ENCODE data around the gene RAG1. TPM values are rescaled to one million over a fixed set of nuclear protein-coding genes. Genes with fewer than 3 reads are reported as not detected.

RAG1 gene
- total and polyA plus RNA-seq, 2 of the 13 experiments (the other 11 are each of a cell fraction or from before 2014, with no cell fraction given), result 0.11 to 0.15 TPM

DNA sequence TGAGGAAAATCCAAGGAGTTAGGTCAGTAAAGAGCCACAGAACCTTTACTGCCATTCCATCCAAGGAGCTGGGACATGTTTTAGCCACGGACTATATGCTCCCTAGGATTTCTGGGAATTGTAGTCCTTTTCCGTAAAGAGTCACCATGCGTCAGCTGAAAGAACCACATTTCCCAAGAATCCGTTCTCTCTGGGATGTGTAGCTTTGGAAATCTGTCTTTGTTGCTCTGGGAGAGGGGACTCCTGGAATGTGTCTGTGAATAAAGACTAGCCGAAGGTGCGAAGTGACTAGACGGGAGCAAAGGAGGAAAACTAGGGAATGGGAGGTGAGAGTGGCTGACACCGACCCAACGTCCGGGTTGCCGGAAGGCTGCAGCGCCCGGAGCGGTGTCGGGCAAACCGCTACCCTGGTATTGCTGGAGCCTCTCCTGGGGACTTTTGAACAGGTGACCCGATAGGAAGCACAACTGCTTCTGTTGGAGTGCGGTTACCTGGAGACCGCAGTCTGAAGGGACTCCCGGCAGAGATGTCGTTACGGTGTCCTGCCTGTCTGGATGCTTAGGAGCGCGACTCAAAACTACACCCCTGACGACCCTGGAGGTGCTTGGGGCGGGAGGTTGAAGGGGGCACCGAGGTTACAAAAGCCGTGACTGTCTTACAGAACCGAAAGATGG lies 26.6 kb downstream of the RAG1 start, which contains the start of gene IFTAP (continued):
- TF ChIP-seq, protein P1, sequence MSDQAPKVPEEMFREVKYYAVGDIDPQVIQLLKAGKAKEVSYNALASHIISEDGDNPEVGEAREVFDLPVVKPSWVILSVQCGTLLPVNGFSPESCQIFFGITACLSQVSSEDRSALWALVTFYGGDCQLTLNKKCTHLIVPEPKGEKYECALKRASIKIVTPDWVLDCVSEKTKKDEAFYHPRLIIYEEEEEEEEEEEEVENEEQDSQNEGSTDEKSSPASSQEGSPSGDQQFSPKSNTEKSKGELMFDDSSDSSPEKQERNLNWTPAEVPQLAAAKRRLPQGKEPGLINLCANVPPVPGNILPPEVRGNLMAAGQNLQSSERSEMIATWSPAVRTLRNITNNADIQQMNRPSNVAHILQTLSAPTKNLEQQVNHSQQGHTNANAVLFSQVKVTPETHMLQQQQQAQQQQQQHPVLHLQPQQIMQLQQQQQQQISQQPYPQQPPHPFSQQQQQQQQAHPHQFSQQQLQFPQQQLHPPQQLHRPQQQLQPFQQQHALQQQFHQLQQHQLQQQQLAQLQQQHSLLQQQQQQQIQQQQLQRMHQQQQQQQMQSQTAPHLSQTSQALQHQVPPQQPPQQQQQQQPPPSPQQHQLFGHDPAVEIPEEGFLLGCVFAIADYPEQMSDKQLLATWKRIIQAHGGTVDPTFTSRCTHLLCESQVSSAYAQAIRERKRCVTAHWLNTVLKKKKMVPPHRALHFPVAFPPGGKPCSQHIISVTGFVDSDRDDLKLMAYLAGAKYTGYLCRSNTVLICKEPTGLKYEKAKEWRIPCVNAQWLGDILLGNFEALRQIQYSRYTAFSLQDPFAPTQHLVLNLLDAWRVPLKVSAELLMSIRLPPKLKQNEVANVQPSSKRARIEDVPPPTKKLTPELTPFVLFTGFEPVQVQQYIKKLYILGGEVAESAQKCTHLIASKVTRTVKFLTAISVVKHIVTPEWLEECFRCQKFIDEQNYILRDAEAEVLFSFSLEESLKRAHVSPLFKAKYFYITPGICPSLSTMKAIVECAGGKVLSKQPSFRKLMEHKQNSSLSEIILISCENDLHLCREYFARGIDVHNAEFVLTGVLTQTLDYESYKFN (CRISPR knock-in tag; conservative IDR thresholded peaks at IDR 0.05), result peak; percentile 21; the same call in 1 of the 2 replicates
- TF ChIP-seq, protein P2, sequence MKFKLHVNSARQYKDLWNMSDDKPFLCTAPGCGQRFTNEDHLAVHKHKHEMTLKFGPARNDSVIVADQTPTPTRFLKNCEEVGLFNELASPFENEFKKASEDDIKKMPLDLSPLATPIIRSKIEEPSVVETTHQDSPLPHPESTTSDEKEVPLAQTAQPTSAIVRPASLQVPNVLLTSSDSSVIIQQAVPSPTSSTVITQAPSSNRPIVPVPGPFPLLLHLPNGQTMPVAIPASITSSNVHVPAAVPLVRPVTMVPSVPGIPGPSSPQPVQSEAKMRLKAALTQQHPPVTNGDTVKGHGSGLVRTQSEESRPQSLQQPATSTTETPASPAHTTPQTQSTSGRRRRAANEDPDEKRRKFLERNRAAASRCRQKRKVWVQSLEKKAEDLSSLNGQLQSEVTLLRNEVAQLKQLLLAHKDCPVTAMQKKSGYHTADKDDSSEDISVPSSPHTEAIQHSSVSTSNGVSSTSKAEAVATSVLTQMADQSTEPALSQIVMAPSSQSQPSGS (CRISPR knock-in tag; IDR thresholded peaks at IDR 0.05), result peak; percentile 73
- no peak for TF ChIP-seq CC2D1A (CRISPR knock-in tag; IDR thresholded peaks at IDR 0.05)
- TF ChIP-seq, protein P3, sequence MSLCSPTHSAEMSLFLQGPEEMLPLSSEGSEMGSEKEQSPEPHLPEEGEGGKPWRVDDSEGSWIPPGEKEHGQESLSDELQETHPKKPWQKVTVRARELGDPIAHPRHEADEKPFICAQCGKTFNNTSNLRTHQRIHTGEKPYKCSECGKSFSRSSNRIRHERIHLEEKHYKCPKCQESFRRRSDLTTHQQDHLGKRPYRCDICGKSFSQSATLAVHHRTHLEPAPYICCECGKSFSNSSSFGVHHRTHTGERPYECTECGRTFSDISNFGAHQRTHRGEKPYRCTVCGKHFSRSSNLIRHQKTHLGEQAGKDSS (CRISPR knock-in tag; IDR thresholded peaks at IDR 0.05; ENCODE audit: borderline replicate concordance, low read depth), result peak; percentile 36; the same call in 1 of the 2 replicates
- TF ChIP-seq ETV5 (CRISPR knock-in tag; IDR thresholded peaks at IDR 0.05; ENCODE audit: borderline replicate concordance), result peak; percentile 10; the same call in 1 of the 2 replicates
- TF ChIP-seq ZNF224 (CRISPR knock-in tag; IDR thresholded peaks at IDR 0.05), result no peak
- no peak for TF ChIP-seq SP1 (IDR thresholded peaks at IDR 0.05)
- TF ChIP-seq SP1 (CRISPR knock-in tag; IDR thresholded peaks at IDR 0.05), result peak; percentile 55; the same call in 1 of the 2 replicates
- no peak for TF ChIP-seq SP4 (CRISPR knock-in tag; IDR thresholded peaks at IDR 0.05)
- TF ChIP-seq, protein P4, sequence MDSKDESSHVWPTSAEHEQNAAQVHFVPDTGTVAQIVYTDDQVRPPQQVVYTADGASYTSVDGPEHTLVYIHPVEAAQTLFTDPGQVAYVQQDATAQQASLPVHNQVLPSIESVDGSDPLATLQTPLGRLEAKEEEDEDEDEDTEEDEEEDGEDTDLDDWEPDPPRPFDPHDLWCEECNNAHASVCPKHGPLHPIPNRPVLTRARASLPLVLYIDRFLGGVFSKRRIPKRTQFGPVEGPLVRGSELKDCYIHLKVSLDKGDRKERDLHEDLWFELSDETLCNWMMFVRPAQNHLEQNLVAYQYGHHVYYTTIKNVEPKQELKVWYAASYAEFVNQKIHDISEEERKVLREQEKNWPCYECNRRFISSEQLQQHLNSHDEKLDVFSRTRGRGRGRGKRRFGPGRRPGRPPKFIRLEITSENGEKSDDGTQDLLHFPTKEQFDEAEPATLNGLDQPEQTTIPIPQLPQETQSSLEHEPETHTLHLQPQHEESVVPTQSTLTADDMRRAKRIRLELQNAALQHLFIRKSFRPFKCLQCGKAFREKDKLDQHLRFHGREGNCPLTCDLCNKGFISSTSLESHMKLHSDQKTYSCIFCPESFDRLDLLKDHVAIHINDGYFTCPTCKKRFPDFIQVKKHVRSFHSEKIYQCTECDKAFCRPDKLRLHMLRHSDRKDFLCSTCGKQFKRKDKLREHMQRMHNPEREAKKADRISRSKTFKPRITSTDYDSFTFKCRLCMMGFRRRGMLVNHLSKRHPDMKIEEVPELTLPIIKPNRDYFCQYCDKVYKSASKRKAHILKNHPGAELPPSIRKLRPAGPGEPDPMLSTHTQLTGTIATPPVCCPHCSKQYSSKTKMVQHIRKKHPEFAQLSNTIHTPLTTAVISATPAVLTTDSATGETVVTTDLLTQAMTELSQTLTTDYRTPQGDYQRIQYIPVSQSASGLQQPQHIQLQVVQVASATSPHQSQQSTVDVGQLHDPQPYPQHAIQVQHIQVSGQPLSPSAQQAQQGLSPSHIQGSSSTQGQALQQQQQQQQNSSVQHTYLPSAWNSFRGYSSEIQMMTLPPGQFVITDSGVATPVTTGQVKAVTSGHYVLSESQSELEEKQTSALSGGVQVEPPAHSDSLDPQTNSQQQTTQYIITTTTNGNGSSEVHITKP (CRISPR knock-in tag; IDR thresholded peaks at IDR 0.05; ENCODE audit: low read depth), result peak; percentile 70; the same call in 1 of the 2 replicates
- TF ChIP-seq, protein P5, sequence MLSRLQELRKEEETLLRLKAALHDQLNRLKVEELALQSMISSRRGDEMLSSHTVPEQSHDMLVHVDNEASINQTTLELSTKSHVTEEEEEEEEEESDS (CRISPR knock-in tag; IDR thresholded peaks at IDR 0.05; ENCODE audit: borderline replicate concordance), result no peak
- no peak for TF ChIP-seq IRX3 (CRISPR knock-in tag; IDR thresholded peaks at IDR 0.05; ENCODE audit: borderline replicate concordance, low read depth)
- peak; percentile 52 for TF ChIP-seq BCL6 (CRISPR knock-in tag; IDR thresholded peaks at IDR 0.05)
- no peak for TF ChIP-seq KLF11 (CRISPR knock-in tag; IDR thresholded peaks at IDR 0.05)
- TF ChIP-seq, protein P6, sequence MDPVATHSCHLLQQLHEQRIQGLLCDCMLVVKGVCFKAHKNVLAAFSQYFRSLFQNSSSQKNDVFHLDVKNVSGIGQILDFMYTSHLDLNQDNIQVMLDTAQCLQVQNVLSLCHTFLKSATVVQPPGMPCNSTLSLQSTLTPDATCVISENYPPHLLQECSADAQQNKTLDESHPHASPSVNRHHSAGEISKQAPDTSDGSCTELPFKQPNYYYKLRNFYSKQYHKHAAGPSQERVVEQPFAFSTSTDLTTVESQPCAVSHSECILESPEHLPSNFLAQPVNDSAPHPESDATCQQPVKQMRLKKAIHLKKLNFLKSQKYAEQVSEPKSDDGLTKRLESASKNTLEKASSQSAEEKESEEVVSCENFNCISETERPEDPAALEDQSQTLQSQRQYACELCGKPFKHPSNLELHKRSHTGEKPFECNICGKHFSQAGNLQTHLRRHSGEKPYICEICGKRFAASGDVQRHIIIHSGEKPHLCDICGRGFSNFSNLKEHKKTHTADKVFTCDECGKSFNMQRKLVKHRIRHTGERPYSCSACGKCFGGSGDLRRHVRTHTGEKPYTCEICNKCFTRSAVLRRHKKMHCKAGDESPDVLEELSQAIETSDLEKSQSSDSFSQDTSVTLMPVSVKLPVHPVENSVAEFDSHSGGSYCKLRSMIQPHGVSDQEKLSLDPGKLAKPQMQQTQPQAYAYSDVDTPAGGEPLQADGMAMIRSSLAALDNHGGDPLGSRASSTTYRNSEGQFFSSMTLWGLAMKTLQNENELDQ (CRISPR knock-in tag; IDR thresholded peaks at IDR 0.05; ENCODE audit: borderline replicate concordance), result 0 out of 2 replicates have a peak, but pooled peaks have one; percentile 50
- TF ChIP-seq ZNF878 (CRISPR knock-in tag; IDR thresholded peaks at IDR 0.05), result no peak
- TF ChIP-seq KDM4B (CRISPR knock-in tag; IDR thresholded peaks at IDR 0.05), result no peak
